Thymus (tissue), 14 donors: Measurements from ENCODE around the gene RAD51C. TPM values are rescaled to one million over a fixed set of nuclear protein-coding genes. Genes with fewer than 3 reads are reported as not detected.
"Not testable (repeated sequence)": the region's sequence is repeated elsewhere in the genome, so short reads cannot be mapped to it uniquely, and the experiment has no call there.

ENCODE experiments used
- DNase-seq, 9 donors: peaks; one replicate each; pipeline ENCODE4 v3.0.0-alpha.2; 2013; ENCODE audit warnings: low spot score in 9 of 9, low read depth in 6 of 9, missing footprints in 1 of 9
- H3K27ac ChIP-seq, 2 donors: one replicate each; pipeline ENCODE4 v1.5.1; 2013; ENCODE audit warnings: control low read depth in 1 of 2, low read depth in 1 of 2, low read length in 1 of 2, mild to moderate bottlenecking in 1 of 2, moderate library complexity in 1 of 2
- H3K27me3 ChIP-seq, 2 donors: one replicate each; pipeline ENCODE4 v1.5.1; 2013; ENCODE audit warnings: low read length in 1 of 2; ENCODE audit not compliant: control insufficient read depth in 2 of 2, insufficient read depth in 1 of 2
- H3K36me3 ChIP-seq, 2 donors: one replicate each; pipeline ENCODE4 v1.5.1; 2013; ENCODE audit warnings: low read length in 1 of 2, mild to moderate bottlenecking in 1 of 2, moderate library complexity in 1 of 2; ENCODE audit not compliant: control insufficient read depth in 2 of 2, insufficient read depth in 2 of 2
- H3K4me1 ChIP-seq, 2 donors: one replicate each; pipeline ENCODE4 v1.5.1; 2013; ENCODE audit warnings: low read length in 2 of 2; ENCODE audit not compliant: control insufficient read depth in 2 of 2, insufficient read depth in 2 of 2
- H3K4me3 ChIP-seq, 2 donors: one replicate each; pipeline ENCODE4 v1.5.1; 2013; ENCODE audit warnings: low read length in 2 of 2, control low read depth in 1 of 2, mild to moderate bottlenecking in 1 of 2
- H3K9me3 ChIP-seq, 2 donors: one replicate each; pipeline ENCODE4 v1.5.1; 2013; ENCODE audit warnings: low read length in 1 of 2, mild to moderate bottlenecking in 1 of 2; ENCODE audit not compliant: control insufficient read depth in 2 of 2, insufficient read depth in 1 of 2
- WGBS: extraction: QIAGEN DNeasy Blood & Tissue Kit; methylation state at CpG from one replicate; pipeline ENCODE4 v1.1.7; 2013; 5-methylcytosine and 5-hydroxymethylcytosine counted together
- long read RNA-seq, 10 donors: transcript quantifications; one replicate each; lab custom pipeline, GENCODE V29; 2026
- polyA plus RNA-seq: library from polyadenylated mRNA; stranded (reverse); fragments of 200-250 nt; gene quantifications from one replicate; pipeline ENCODE4 v1.2.3, GENCODE V29; 2013
- total RNA-seq: library from RNA; stranded (reverse); fragments of 120-200 nt; gene quantifications from one replicate; pipeline ENCODE4 v1.2.4, GENCODE V29; 2013
- donor health status: healthy.

The RAD51C gene
- 48.1 TPM for total RNA-seq
- polyA plus RNA-seq, result 31.1 TPM
- long read RNA-seq, donor 1, partial matches to known transcripts, result 0 of 1 reads
- long read RNA-seq, donor 1, other reads (novel, unspliced or antisense), result 0 of 1 reads
- long read RNA-seq, donor 2, result 0 reads
- long read RNA-seq, donor 3, transcript RAD51C-203 (2 exons, 567 nt), result major isoform, 25 of 36 reads
- long read RNA-seq, donor 3, partial matches to known transcripts, result 0 of 36 reads
- long read RNA-seq, donor 3, other reads (novel, unspliced or antisense), result 0 of 36 reads
- long read RNA-seq, donor 4, partial matches to known transcripts, result 0 of 5 reads
- long read RNA-seq, donor 4, other reads (novel, unspliced or antisense), result 0 of 5 reads
- long read RNA-seq, donor 5, transcript RAD51C-201 (9 exons, 2,591 nt), result minor isoform, 9 of 37 reads
- long read RNA-seq, donor 5, transcript RAD51C-203 (2 exons, 567 nt), result major isoform, 19 of 37 reads
- long read RNA-seq, donor 5, partial matches to known transcripts, result 5 of 37 reads
- long read RNA-seq, donor 5, other reads (novel, unspliced or antisense), result 0 of 37 reads
- long read RNA-seq, donor 6, transcript RAD51C-203 (2 exons, 567 nt), result major isoform, 11 of 16 reads
- long read RNA-seq, donor 6, partial matches to known transcripts, result 0 of 16 reads
- long read RNA-seq, donor 6, other reads (novel, unspliced or antisense), result 0 of 16 reads
- long read RNA-seq, donor 7, transcript RAD51C-201 (9 exons, 2,591 nt), result major isoform, 8 of 21 reads
- long read RNA-seq, donor 7, transcript RAD51C-203 (2 exons, 567 nt), result major isoform, 8 of 21 reads
- long read RNA-seq, donor 7, partial matches to known transcripts, result 0 of 21 reads
- long read RNA-seq, donor 7, other reads (novel, unspliced or antisense), result 0 of 21 reads
- long read RNA-seq, donor 8, partial matches to known transcripts, result 0 of 3 reads
- long read RNA-seq, donor 8, other reads (novel, unspliced or antisense), result 0 of 3 reads
- long read RNA-seq, donor 9, transcript RAD51C-201 (9 exons, 2,591 nt), result minor isoform, 6 of 21 reads
- long read RNA-seq, donor 9, transcript RAD51C-203 (2 exons, 567 nt), result major isoform, 13 of 21 reads
- long read RNA-seq, donor 9, partial matches to known transcripts, result 0 of 21 reads
- long read RNA-seq, donor 9, other reads (novel, unspliced or antisense), result 0 of 21 reads
- long read RNA-seq, donor 10, transcript RAD51C-203 (2 exons, 567 nt), result major isoform, 6 of 10 reads
- long read RNA-seq, donor 10, partial matches to known transcripts, result 0 of 10 reads
- long read RNA-seq, donor 10, other reads (novel, unspliced or antisense), result 0 of 10 reads

- peak within 1 kb of the TSS; percentile 78 to 81 for H3K4me3 ChIP-seq
- H3K27ac ChIP-seq, result peak within 1 kb of the TSS; percentile 82 to 89
- DNase-seq, result peak; percentile 72 to 90 (median 79)
- WGBS, result 15% methylated on average over 50 of the region's 50 CpGs
- H3K36me3 ChIP-seq, result peaks cover 3% of the 10 kb centered on the region in 2 donors
- peaks cover 0 to 9% of the 10 kb centered on the region in 2 donors for H3K9me3 ChIP-seq
- H3K4me1 ChIP-seq, result peaks cover 7 to 12% of the 10 kb centered on the region in 2 donors
- H3K27me3 ChIP-seq, result no peaks in the 10 kb centered on the region
Observed at GRCh38 chr17:58692239-58693055, at the start of gene RAD51C. RAD51C (plus strand) TSS chr17:58692602; CDS start chr17:58692644, 42 bp downstream.

GRCh38 chr17:58643147-58643546 is 49.3 kb upstream of the RAD51C start:
- no peak for DNase-seq
- 80% methylated on average over 2 of the region's 2 CpGs for WGBS
- Histone ChIP-seq H3K27me3 (no peaks in the 10 kb centered on the region), H3K9me3 (no peaks in the 10 kb centered on the region), H3K27ac (no peak overlapping the region), H3K4me1 (no peaks in the 10 kb centered on the region), H3K36me3 (no peaks in the 10 kb centered on the region), H3K4me3 (no peak overlapping the region)

GRCh38 chr17:58648236-58648635 is 44.2 kb upstream of the RAD51C start:
- no peak overlapping the region for H3K27ac ChIP-seq
- no peak for DNase-seq
- no peaks in the 10 kb centered on the region for H3K36me3 ChIP-seq
- H3K4me3 ChIP-seq, result no peak overlapping the region
- no peaks in the 10 kb centered on the region for H3K9me3 ChIP-seq
- no peaks in the 10 kb centered on the region for H3K27me3 ChIP-seq
- no peaks in the 10 kb centered on the region for H3K4me1 ChIP-seq

GRCh38 chr17:58657962-58658803 is 34.2 kb upstream of the RAD51C start:
- not testable (repeated sequence) for H3K27me3 ChIP-seq, H3K9me3 ChIP-seq, H3K4me3 ChIP-seq, H3K4me1 ChIP-seq, H3K36me3 ChIP-seq, DNase-seq
- WGBS, result 86% methylated on average over 10 of the region's 10 CpGs
- peak overlapping the region in 1 of 2 donors; percentile 78 for H3K27ac ChIP-seq

GRCh38 chr17:58658804-58659713 is 33.3 kb upstream of the RAD51C start:
- Histone ChIP-seq H3K4me1 (no peaks in the 10 kb centered on the region), H3K27ac (peak overlapping the region in 1 of 2 donors; percentile 78)
- peak; percentile 54 to 88 (median 69) for DNase-seq

GRCh38 chr17:58659714-58660084 is 32.7 kb upstream of the RAD51C start:
- not testable (repeated sequence) for H3K27ac ChIP-seq
- H3K4me3 ChIP-seq, result peak overlapping the region; percentile 19 to 27
- 38% methylated on average over 9 of the region's 9 CpGs for WGBS

More at GRCh38 chr17:58658804-58659713, 33.3 kb upstream of the RAD51C start:
- Histone ChIP-seq H3K4me3 (peak overlapping the region; percentile 19 to 27), H3K9me3 (no peaks in the 10 kb centered on the region), H3K36me3 (no peaks in the 10 kb centered on the region), H3K27me3 (peaks cover 0 to 3% of the 10 kb centered on the region in 2 donors)
- WGBS, result 2% methylated on average over 38 of the region's 38 CpGs

GRCh38 chr17:58660621-58661020 is 31.8 kb upstream of the RAD51C start:
- H3K4me3 ChIP-seq, result no peak overlapping the region
- DNase-seq, result no peak
- 91% methylated on average over 4 of the region's 4 CpGs for WGBS
- H3K27me3 ChIP-seq, result peaks cover 0 to 3% of the 10 kb centered on the region in 2 donors
- no peaks in the 10 kb centered on the region for H3K9me3 ChIP-seq
- H3K27ac ChIP-seq, result no peak overlapping the region
- no peaks in the 10 kb centered on the region for H3K36me3 ChIP-seq
- no peaks in the 10 kb centered on the region for H3K4me1 ChIP-seq

More at GRCh38 chr17:58659714-58660084, 32.7 kb upstream of the RAD51C start:
- DNase-seq, H3K27me3 ChIP-seq, H3K36me3 ChIP-seq, H3K4me1 ChIP-seq, H3K9me3 ChIP-seq: not testable (repeated sequence)
